ENCODE measurements around the gene AHRR. TPM values are rescaled to one million over a fixed set of nuclear protein-coding genes. Genes with fewer than 3 reads are reported as not detected.
"Not testable (repeated sequence)": the region's sequence is repeated elsewhere in the genome, so short reads cannot be mapped to it uniquely, and the experiment has no call there.

AHRR gene
- total RNA-seq, 1 experiment from 2014 or later = 2.2 TPM

DNA sequence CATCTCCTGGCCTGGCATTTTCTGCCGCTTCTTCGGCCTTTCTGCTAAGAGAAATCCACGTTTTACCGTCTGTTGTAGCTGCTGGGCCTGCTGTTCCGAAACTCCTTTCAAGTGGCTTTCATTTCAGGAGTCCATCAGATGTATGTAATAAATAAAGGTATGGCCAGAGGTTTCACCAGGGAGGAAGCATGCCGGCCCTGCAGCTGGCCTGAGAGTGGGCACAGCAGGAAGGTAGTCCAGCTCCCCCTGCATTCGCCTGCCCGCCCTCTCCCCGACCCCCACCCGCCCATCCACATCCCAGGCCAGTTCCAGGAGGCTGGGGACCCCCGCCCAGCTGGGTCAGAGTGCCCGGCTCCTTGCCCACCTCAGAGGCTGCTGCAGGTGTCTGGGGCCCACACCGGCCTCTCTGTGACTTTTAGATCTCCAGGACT, 75.0 kb downstream of the AHRR start:
- no peaks in the 10 kb centered on the region for H3K9me3 ChIP-seq (ENCODE audit: control insufficient read depth, low read depth, low read length)
- H3K23ac ChIP-seq (ENCODE audit: insufficient read length, low read depth, low read length) = no peak overlapping the region
- no peak overlapping the region for H3T11ph ChIP-seq (ENCODE audit: low read length)
- no peaks in the 10 kb centered on the region for H3K79me2 ChIP-seq (ENCODE audit: insufficient read depth, low read length)
- H3K23me2 ChIP-seq (ENCODE audit: insufficient read length, low read depth, low read length, poor library complexity, severe bottlenecking) = no peaks in the 10 kb centered on the region
- no peak overlapping the region for H3K18ac ChIP-seq (ENCODE audit: insufficient read length, low read depth, low read length)
- H3K56ac ChIP-seq (ENCODE audit: insufficient read length, low read depth, low read length) = no peak overlapping the region
- Mint-ChIP-seq H3K4me3 (no peak overlapping the region; a peak in 1 of 5 replicates), H3K4me1 (peaks cover 23 to 40% of the 10 kb centered on the region in 2 experiments), H3K9me3 (no peaks in the 10 kb centered on the region; a peak in 2 of 5 replicates), H3K27ac (no peak overlapping the region), H3K27me3 (ENCODE audit: low read depth) (peaks cover 10% of the 10 kb centered on the region), H3K36me3 (ENCODE audit: insufficient read depth in 1 of 3, low read depth in 3 of 3) (peaks cover 0 to 3% (median 0%) of the 10 kb centered on the region in 3 experiments; a peak in 2 of 7 replicates)
- no peaks in the 10 kb centered on the region for H3K79me1 ChIP-seq (ENCODE audit: insufficient read depth, low read depth, low read length, poor library complexity, severe bottlenecking)
- H4K5ac ChIP-seq (ENCODE audit: insufficient read length, low read depth, low read length) = no peak overlapping the region
- H4K91ac ChIP-seq (ENCODE audit: insufficient read length, low read depth, low read length) = no peak overlapping the region
- no peak overlapping the region for H2BK15ac ChIP-seq (ENCODE audit: low read depth, low read length)
- TF ChIP-seq, protein P1, sequence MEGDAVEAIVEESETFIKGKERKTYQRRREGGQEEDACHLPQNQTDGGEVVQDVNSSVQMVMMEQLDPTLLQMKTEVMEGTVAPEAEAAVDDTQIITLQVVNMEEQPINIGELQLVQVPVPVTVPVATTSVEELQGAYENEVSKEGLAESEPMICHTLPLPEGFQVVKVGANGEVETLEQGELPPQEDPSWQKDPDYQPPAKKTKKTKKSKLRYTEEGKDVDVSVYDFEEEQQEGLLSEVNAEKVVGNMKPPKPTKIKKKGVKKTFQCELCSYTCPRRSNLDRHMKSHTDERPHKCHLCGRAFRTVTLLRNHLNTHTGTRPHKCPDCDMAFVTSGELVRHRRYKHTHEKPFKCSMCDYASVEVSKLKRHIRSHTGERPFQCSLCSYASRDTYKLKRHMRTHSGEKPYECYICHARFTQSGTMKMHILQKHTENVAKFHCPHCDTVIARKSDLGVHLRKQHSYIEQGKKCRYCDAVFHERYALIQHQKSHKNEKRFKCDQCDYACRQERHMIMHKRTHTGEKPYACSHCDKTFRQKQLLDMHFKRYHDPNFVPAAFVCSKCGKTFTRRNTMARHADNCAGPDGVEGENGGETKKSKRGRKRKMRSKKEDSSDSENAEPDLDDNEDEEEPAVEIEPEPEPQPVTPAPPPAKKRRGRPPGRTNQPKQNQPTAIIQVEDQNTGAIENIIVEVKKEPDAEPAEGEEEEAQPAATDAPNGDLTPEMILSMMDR (conservative IDR thresholded peaks at IDR 0.05) = no peak
- H3K4me2 ChIP-seq (ENCODE audit: insufficient read depth, insufficient read length, low read length) = no peak overlapping the region
- DNase-seq = no peak
- H3K4ac ChIP-seq (ENCODE audit: low read depth, low read length) = no peak overlapping the region
- no peak overlapping the region for H2AK5ac ChIP-seq (ENCODE audit: insufficient read length, low read length)
- no peaks in the 10 kb centered on the region for H3K4me1 ChIP-seq (ENCODE audit: insufficient read depth, low read length)
- H3K9ac ChIP-seq (ENCODE audit: extremely low read depth, insufficient read length, low read length) = no peak overlapping the region
- no peak overlapping the region for H4K8ac ChIP-seq (replicated peaks; ENCODE audit: insufficient read length, low read depth, low read length)
- no peak overlapping the region for H2BK5ac ChIP-seq (ENCODE audit: insufficient read length, low read length)
- no peak overlapping the region for H2BK20ac ChIP-seq (ENCODE audit: low read depth, low read length, poor library complexity, severe bottlenecking)
- no CpG with 5 or more reads among the region's 13 CpGs for WGBS (ENCODE audit: extremely low coverage, insufficient read length, low lambda C conversion rate)
- no peak overlapping the region for H2BK12ac ChIP-seq (ENCODE audit: insufficient read length, low read depth, low read length)
- H3K27ac ChIP-seq (ENCODE audit: insufficient read length, low read depth, low read length) = no peak overlapping the region
- no peaks in the 10 kb centered on the region for H3K27me3 ChIP-seq (ENCODE audit: insufficient read depth, low read length)
- H3K14ac ChIP-seq (ENCODE audit: insufficient read depth, low read length) = no peak overlapping the region
- no peak overlapping the region for H2BK120ac ChIP-seq (ENCODE audit: low read depth, low read length, poor library complexity, severe bottlenecking)
- H2AFZ ChIP-seq (ENCODE audit: low read length) = no peak overlapping the region
- no peaks in the 10 kb centered on the region for H4K20me1 ChIP-seq (ENCODE audit: control insufficient read depth, insufficient read depth, insufficient read length)

DNA sequence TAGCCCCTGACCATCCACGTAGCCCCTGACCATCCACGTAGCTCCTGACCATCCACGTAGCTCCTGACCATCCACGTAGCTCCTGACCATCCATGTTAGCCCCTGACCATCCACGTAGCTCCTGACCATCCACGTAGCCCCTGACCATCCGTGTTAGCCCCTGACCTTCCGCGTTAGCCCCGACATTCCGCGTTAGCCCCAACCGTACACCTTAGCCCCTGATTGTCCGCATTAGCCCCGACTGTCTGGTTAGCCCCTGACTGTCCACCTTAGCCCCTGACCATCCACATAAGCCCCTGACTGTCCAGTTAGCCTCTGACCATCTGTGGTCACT, 76.6 kb downstream of the AHRR start:
- not testable (repeated sequence) for H2BK5ac ChIP-seq (ENCODE audit: insufficient read length, low read length); H3K79me2 ChIP-seq (ENCODE audit: insufficient read depth, low read length); H3K27me3 ChIP-seq (ENCODE audit: insufficient read depth, low read length); H3K4ac ChIP-seq (ENCODE audit: low read depth, low read length); H3K4me1 ChIP-seq (ENCODE audit: insufficient read depth, low read length); H3K56ac ChIP-seq (ENCODE audit: insufficient read length, low read depth, low read length); H3K27ac ChIP-seq (ENCODE audit: insufficient read length, low read depth, low read length); H2AK5ac ChIP-seq (ENCODE audit: insufficient read length, low read length); H2BK12ac ChIP-seq (ENCODE audit: insufficient read length, low read depth, low read length); H2BK20ac ChIP-seq (ENCODE audit: low read depth, low read length, poor library complexity, severe bottlenecking); H2BK15ac ChIP-seq (ENCODE audit: low read depth, low read length); H3K9me3 ChIP-seq (ENCODE audit: control insufficient read depth, low read depth, low read length); H4K5ac ChIP-seq (ENCODE audit: insufficient read length, low read depth, low read length); H3K4me3 Mint-ChIP-seq; H3K14ac ChIP-seq (ENCODE audit: insufficient read depth, low read length); H2BK120ac ChIP-seq (ENCODE audit: low read depth, low read length, poor library complexity, severe bottlenecking); DNase-seq; H4K91ac ChIP-seq (ENCODE audit: insufficient read length, low read depth, low read length); H3T11ph ChIP-seq (ENCODE audit: low read length); H3K18ac ChIP-seq (ENCODE audit: insufficient read length, low read depth, low read length); H3K9ac ChIP-seq (ENCODE audit: extremely low read depth, insufficient read length, low read length); H3K9me3 Mint-ChIP-seq; H4K8ac ChIP-seq (replicated peaks; ENCODE audit: insufficient read length, low read depth, low read length); H2AFZ ChIP-seq (ENCODE audit: low read length); H3K36me3 Mint-ChIP-seq (ENCODE audit: insufficient read depth in 1 of 3, low read depth in 3 of 3); H3K23me2 ChIP-seq (ENCODE audit: insufficient read length, low read depth, low read length, poor library complexity, severe bottlenecking); H3K4me2 ChIP-seq (ENCODE audit: insufficient read depth, insufficient read length, low read length); H3K27ac Mint-ChIP-seq; H4K20me1 ChIP-seq (ENCODE audit: control insufficient read depth, insufficient read depth, insufficient read length); H3K23ac ChIP-seq (ENCODE audit: insufficient read length, low read depth, low read length); H3K79me1 ChIP-seq (ENCODE audit: insufficient read depth, low read depth, low read length, poor library complexity, severe bottlenecking)
- no CpG with 5 or more reads among the region's 15 CpGs for WGBS (ENCODE audit: extremely low coverage, insufficient read length, low lambda C conversion rate)
- H3K4me1 Mint-ChIP-seq = peaks cover 15 to 33% of the 10 kb centered on the region in 2 experiments
- peaks cover 22% of the 10 kb centered on the region for H3K27me3 Mint-ChIP-seq (ENCODE audit: low read depth)
